Colonic mucosa (tissue), 4 donors: ENCODE measurements around the gene PCCB. TPM values are rescaled to one million over a fixed set of nuclear protein-coding genes. Genes with fewer than 3 reads are reported as not detected.

Source experiments
- DNase-seq: peaks from one replicate; pipeline ENCODE4 v3.0.0-alpha.2; 2020
- H3K27ac ChIP-seq: fragments of 200-600 bp; one replicate; pipeline ENCODE4 v1.8.0; 2021
- H3K27me3 ChIP-seq: fragments of 200-600 bp; one replicate; pipeline ENCODE4 v1.8.0; 2021
- H3K36me3 ChIP-seq: fragments of 200-600 bp; one replicate; pipeline ENCODE4 v1.8.0; 2021
- H3K4me1 ChIP-seq: fragments of 200-600 bp; one replicate; pipeline ENCODE4 v1.8.0; 2021; ENCODE audit warnings: mild to moderate bottlenecking
- H3K4me3 ChIP-seq: fragments of 200-600 bp; one replicate; pipeline ENCODE4 v1.8.0; 2021
- H3K9ac ChIP-seq, 2 donors: one replicate each; pipeline ENCODE4 v1.7.0; 2013; ENCODE audit warnings: control low read depth in 2 of 2, low read depth in 2 of 2, low read length in 2 of 2
- H3K9me3 ChIP-seq: fragments of 200-600 bp; one replicate; pipeline ENCODE4 v1.8.0; 2021
- intact Hi-C: fragments of 100-400 bp; cut with DNase I; formaldehyde crosslinking; loops from one replicate; pipeline ENCODE4 v1.14.1; 2022
- total RNA-seq, 2 donors: library from RNA; stranded (reverse); fragmentation: NEBNext Ultra II Directional in 1 of 2; extraction: Animal tissue kit (Norgen Biotek cat#: 25700) in 1 of 2; gene quantifications; one replicate each; pipeline ENCODE4 v1.2.1, GENCODE V29; 2021
- TF ChIP-seq, protein P1 (sequence below): fragments of 200-600 bp; IDR thresholded peaks from one replicate; pipeline ENCODE4 v1.8.0; 2022; ENCODE audit warnings: antibody characterized with exemption, mild to moderate bottlenecking
- donor health status: healthy.
- donor health status: DM: no; HTN: no; CAD: no.
- donor health status: DM: no; HTN: no; CAD: no.

Gene PCCB
- total RNA-seq, 2 donors from 2014 or later: 60.0 to 67.0 TPM

GRCh38 chr3:136276049-136276755 is 26.1 kb downstream of the PCCB start:
- H3K36me3 ChIP-seq: no peaks in the 10 kb centered on the region
- no peaks in the 10 kb centered on the region for H3K4me1 ChIP-seq
- no peaks in the 10 kb centered on the region for H3K27me3 ChIP-seq
- H3K4me3 ChIP-seq: no peak overlapping the region
- TF ChIP-seq, protein P1, sequence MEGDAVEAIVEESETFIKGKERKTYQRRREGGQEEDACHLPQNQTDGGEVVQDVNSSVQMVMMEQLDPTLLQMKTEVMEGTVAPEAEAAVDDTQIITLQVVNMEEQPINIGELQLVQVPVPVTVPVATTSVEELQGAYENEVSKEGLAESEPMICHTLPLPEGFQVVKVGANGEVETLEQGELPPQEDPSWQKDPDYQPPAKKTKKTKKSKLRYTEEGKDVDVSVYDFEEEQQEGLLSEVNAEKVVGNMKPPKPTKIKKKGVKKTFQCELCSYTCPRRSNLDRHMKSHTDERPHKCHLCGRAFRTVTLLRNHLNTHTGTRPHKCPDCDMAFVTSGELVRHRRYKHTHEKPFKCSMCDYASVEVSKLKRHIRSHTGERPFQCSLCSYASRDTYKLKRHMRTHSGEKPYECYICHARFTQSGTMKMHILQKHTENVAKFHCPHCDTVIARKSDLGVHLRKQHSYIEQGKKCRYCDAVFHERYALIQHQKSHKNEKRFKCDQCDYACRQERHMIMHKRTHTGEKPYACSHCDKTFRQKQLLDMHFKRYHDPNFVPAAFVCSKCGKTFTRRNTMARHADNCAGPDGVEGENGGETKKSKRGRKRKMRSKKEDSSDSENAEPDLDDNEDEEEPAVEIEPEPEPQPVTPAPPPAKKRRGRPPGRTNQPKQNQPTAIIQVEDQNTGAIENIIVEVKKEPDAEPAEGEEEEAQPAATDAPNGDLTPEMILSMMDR: no peak
- DNase-seq: no peak
- intact Hi-C loops: no loop called here
- H3K27ac ChIP-seq: no peak overlapping the region
- H3K9ac ChIP-seq: no peak overlapping the region
- no peaks in the 10 kb centered on the region for H3K9me3 ChIP-seq

DNA sequence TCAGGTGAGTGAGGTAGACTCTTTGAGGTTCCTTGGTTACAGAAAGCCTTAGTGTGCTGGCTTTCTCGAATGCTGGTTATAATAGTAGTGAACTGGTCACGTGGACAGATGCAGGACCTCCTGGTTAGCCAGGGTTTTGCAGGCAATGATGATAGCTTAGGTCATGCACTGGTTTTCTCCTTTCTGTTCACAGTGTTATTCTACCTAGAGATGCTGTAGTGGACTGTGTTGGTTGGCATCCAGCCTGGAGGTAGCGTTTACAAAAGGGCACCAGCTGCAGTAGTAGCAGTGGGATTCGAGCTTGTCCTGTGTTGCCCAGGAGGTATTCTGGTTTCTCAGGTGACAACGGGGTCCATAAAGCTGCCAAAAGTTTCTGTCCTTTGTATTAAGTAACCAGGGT is 27.0 kb downstream of the PCCB start:
- Histone ChIP-seq H3K4me3 (no peak overlapping the region), H3K27me3 (no peaks in the 10 kb centered on the region), H3K9ac (no peak overlapping the region), H3K9me3 (no peaks in the 10 kb centered on the region), H3K36me3 (no peaks in the 10 kb centered on the region), H3K4me1 (no peaks in the 10 kb centered on the region), H3K27ac (no peak overlapping the region)
- TF ChIP-seq, protein P1: no peak
- no peak for DNase-seq
- intact Hi-C loops: no loop called here

GRCh38 chr3:136277634-136278033 is 27.5 kb downstream of the PCCB start:
- Histone ChIP-seq H3K27me3 (no peaks in the 10 kb centered on the region), H3K4me1 (no peaks in the 10 kb centered on the region), H3K4me3 (no peak overlapping the region), H3K36me3 (no peaks in the 10 kb centered on the region), H3K9me3 (no peaks in the 10 kb centered on the region), H3K9ac (no peak overlapping the region), H3K27ac (no peak overlapping the region)
- intact Hi-C loops: no loop called here
- TF ChIP-seq, protein P1: no peak
- DNase-seq: no peak

GRCh38 chr3:136279092-136279491 is 29.0 kb downstream of the PCCB start:
- no peaks in the 10 kb centered on the region for H3K36me3 ChIP-seq
- H3K9ac ChIP-seq: no peak overlapping the region
- no peak for DNase-seq
- no peak overlapping the region for H3K4me3 ChIP-seq
- intact Hi-C loops: no loop called here
- H3K27ac ChIP-seq: no peak overlapping the region
- H3K9me3 ChIP-seq: no peaks in the 10 kb centered on the region
- TF ChIP-seq, protein P1: no peak
- no peaks in the 10 kb centered on the region for H3K4me1 ChIP-seq
- H3K27me3 ChIP-seq: no peaks in the 10 kb centered on the region

DNA sequence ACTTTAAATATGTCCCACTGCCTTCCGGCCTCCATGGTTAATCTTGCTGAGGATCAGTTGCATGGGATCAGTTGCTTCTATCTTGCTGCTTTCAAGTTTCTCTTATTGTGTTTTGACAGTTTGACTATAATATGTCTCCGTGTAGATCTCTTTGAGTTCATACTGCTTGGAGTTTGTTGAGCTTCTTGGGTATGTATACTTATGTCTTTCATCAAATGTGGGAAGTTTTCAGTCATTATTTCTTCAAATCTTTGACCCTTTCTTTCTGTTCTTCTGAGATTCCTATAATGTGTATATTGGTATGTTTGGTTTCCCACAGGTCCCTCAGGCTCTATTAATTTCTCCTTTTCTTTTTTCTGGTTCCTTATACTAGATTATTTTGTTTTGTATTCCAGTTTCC is 30.8 kb downstream of the PCCB start:
- no peak for DNase-seq
- intact Hi-C loops: no loop called here
- TF ChIP-seq, protein P1: no peak
- no peaks in the 10 kb centered on the region for H3K9me3 ChIP-seq
- H3K27ac ChIP-seq: no peak overlapping the region
- no peaks in the 10 kb centered on the region for H3K27me3 ChIP-seq
- no peaks in the 10 kb centered on the region for H3K4me1 ChIP-seq
- no peak overlapping the region for H3K9ac ChIP-seq
- peaks cover 5% of the 10 kb centered on the region for H3K36me3 ChIP-seq
- H3K4me3 ChIP-seq: no peak overlapping the region
